SKM-1 (cell line): Measurements from ENCODE around the gene FRAT1.
A peak's percentile ranks its signal among the peaks of the same experiment; 100 is the strongest.
"Not testable (repeated sequence)": the region's sequence is repeated elsewhere in the genome, so short reads cannot be mapped to it uniquely, and the experiment has no call there.

Source experiments
- DNase-seq: peaks from one replicate; lab custom pipeline; 2025; ENCODE audit not compliant: unreplicated experiment; lab: John Stamatoyannopoulos, UW

The FRAT1 gene

GRCh38 chr10:97334370-97335175 is 15.5 kb downstream of the FRAT1 start, which contains the start of gene FRAT2:
FRAT2 (minus strand) TSS chr10:97334729; CDS start chr10:97334572, 157 bp downstream.
- DNase-seq = peak; percentile 64

GRCh38 chr10:97335188-97335619 is 16.1 kb downstream of the FRAT1 start:
- DNase-seq = no peak

GRCh38 chr10:97336006-97336405 is 16.9 kb downstream of the FRAT1 start:
- no peak for DNase-seq

DNA sequence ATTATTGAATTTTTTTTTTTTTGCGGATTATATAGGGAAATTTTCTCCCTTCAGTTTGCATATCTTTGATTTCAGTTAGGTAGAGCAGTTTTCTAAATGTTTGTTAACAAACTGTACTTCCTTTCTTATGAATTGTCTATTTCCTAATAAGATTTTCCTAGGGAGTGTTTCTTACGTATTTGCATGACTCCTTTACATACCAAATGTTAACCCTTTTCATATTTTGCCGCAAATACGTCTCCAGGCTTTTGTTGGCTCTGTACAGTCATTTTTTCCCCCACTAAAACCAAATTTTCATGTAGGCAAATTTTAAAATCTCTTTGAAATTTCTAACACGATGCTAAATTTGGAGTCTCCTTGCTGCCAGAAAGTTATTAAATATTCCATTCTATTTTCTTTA is 17.4 kb downstream of the FRAT1 start:
- DNase-seq = no peak

DNA sequence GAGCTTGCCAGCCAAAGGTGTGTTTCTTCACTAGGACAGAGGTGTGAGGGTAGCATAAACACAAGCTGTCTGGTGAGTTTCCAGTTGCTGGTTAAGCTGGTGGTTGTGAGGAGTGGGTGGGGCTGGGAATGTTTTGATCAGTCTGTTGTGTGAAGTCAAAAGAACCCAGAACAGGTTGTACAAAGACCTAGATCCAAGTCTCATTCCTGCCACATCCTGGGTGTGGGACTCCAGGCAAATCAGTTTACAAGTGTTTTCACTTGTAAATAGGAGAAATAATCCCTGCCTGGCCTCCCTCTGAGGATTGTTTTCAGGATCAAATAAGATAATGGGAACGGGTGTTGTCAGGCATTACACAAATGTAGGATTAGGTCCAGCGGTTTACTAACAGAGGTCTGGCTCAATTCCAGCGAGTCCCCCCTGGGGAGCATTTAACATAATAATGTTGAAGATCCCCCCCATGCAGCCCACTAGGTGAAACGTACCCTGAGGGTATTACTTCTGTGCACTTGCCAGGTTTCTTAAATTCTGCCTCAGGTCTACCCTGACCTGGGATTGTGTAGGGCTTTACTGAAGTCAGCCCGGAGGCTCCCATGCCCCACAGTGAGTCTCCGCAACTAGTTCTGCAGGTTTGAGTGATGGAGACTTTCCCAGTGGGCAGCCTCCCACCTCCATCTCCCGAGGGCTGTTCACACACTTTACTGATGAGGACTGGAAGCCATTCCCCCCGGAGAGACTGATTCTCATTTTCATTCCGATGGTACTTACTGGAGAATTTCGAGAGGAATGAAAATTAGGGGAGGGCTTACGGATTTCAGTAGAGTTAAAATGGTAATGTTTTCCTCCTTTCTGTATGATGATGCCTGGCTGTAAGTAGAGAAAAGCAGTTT is 18.1 kb downstream of the FRAT1 start:
- DNase-seq = no peak

DNA sequence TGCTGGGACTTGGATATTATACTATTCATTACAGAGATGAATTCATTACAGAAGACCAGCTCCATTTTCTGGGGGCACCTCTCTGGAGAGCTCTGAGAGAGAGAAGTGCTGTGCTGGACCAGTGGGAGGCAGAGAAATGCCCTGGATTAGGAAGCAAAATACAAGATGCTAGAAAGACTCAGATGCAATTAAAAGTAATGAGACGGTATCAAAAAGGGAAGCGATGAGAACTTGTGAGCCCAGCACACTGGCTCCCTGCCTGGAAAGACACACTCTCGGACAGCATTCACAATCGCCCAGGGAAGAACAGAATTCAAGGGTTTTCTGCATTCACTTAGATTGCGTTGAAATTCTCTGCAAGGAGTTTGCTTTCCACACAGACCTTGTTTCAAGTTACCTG is 19.0 kb downstream of the FRAT1 start:
- DNase-seq = no peak

DNA sequence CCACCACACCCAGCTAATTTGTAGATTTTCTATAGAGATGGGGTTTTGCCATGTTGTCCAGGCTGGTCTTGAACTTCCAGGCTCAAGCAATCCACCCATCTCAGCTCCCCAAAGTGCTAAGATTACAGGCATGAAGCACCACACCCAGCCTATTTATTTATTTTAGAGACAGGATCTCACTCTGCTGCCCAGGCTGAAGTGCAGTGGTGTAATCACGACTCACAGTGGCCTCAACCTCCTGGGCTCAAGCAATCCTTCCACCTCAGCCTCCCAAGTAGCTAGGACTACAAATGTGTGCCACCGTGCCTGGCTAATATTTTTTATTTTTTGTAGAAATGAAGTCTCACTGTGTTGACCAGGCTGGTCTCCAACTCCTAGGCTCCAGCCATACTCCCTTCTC is 22.3 kb downstream of the FRAT1 start:
- DNase-seq = no peak

- DNase-seq = not testable (repeated sequence)
Observed at GRCh38 chr10:97343664-97344063, 24.6 kb downstream of the FRAT1 start.

DNA sequence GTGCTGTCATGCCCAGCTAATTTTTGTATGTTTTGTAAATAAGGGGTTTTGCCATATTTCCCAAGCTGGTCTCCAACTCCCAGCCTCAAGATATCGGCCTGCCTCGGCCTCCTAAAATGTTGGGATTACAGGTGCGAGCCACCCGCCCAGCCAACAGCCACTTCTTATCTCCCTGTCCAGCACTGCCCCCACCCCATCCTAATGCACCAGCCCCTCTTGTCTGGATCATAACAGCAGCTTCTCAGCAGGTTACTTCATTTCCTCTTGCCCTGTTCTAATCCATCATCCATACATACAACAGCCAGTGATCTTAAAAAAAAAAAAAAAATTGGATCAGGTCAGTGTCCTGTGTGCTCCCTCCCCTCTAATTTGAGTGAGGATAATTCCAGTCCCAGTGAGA is 28.2 kb downstream of the FRAT1 start:
- no peak for DNase-seq

DNA sequence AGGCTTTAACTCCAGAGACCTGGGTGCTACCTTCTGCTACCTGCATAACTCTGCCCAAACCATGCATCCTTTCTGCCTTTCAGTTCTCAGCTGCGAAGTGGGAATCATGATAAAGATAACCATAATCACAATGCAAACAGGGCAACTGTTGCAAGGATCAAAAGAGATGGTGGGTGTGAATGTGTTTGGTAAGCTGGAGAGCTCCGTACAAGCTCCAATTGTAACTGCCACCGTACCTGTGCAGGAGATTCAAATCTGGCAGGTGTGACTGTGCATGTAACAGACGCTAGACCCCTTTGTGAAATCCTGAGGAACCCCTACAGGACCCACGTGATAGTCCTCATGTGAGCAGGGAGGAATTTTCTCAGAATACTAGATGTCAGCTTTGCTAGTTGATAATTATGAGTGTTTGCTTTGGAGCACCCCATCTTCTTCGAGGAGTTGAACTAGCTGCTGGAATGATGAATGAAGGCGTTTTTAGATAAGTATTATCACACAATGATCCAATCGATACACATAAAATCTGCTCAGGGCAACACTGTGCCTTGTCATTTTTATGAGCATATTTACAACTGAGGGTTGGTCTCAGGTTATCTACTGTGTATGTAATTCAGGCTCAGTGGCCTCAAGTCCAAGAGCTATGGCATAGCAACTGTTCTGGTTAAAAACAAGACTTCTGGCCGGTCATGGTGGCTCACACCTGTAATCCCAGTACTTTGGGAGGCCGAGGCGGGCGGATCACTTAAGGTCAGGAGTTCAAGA is 30.9 kb downstream of the FRAT1 start:
- DNase-seq = no peak

GRCh38 chr10:97353945-97354344 is 34.9 kb downstream of the FRAT1 start:
- peak; percentile 53 for DNase-seq

GRCh38 chr10:97355571-97355975 is 36.5 kb downstream of the FRAT1 start:
- DNase-seq = no peak

- DNase-seq = no peak
Observed at GRCh38 chr10:97356318-97356914, 37.3 kb downstream of the FRAT1 start.

GRCh38 chr10:97356918-97357317 is 37.8 kb downstream of the FRAT1 start:
- DNase-seq = no peak

DNA sequence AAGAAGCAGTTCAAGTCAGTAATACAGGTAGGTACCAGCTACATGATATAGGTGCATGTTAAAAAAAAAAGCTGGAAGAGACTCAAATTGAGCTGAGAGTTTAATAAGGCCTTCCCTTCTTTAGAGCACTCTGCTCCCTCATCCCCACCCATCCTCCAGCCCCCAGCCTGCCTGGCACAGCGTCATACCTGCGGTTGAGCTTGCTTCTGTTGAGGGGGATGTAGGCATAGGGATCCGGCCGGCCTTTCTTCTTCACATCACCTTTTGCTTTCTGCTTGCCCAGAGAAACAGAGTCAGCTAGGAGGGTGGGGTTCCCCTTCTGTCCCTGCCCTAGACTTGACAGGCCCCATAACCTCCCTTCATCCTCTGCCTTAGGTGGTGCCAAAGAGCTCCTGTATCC is 39.3 kb downstream of the FRAT1 start:
- no peak for DNase-seq

DNA sequence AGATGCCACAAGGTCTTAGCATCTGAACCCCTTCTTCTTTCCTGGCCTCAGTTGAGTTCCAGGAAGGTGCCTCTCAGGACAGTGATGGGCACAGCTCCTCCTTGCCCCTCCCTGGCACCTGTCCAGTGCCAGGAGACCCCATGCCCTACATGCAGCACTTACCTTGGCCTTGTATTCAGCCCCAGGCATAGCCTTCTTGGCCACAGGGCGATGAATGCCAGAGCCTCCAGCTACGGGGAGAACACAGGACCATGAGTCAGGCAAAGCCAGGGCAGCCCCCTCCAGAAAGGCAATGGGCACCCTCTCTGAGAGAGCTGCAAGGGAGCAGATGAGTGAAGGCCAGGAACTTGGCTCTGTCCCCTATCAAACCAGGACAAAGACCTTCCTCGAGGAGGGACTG is 39.7 kb downstream of the FRAT1 start:
- DNase-seq = no peak

DNA sequence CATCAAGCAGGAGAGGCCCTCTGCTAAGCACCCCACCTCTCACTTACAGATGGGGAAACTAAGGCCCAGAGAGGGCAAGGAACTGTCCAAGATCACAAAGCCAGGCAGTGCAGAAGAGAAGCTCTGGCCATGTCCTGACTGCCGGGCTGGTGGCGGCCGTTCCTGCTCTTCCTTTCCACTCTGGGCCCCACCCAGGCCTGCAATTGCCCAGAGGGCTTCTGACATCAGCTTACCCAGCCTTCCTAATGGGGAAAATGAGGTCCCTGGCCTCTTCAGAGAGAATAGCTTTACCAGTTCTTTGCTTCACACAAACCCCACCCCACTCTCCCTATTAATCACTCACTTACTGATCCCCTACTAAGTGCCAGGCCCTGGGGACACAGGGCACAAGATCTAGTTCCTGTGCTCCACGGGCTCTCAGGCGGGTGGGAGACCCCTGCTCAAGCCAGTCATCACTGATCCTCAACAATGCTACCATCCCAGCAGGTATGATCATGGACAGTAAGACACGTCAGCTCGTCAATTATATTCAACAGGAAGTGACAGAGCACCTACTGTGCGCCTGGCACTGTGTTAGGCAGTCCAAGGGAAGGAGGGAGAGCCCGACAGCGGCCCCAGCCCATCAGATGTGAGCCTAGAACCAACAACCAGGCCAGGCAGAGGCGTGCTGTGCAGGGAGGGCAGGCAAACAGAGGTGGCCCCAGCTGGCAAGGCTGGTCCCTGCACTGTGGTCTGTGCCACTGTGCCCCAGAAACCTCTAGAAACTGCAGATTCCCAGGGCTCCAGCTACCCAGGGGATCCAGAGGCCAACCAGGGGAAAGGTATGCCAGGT is 41.9 kb downstream of the FRAT1 start:
- DNase-seq = no peak

GRCh38 chr10:97361537-97361901 is 42.4 kb downstream of the FRAT1 start:
- no peak for DNase-seq

DNA sequence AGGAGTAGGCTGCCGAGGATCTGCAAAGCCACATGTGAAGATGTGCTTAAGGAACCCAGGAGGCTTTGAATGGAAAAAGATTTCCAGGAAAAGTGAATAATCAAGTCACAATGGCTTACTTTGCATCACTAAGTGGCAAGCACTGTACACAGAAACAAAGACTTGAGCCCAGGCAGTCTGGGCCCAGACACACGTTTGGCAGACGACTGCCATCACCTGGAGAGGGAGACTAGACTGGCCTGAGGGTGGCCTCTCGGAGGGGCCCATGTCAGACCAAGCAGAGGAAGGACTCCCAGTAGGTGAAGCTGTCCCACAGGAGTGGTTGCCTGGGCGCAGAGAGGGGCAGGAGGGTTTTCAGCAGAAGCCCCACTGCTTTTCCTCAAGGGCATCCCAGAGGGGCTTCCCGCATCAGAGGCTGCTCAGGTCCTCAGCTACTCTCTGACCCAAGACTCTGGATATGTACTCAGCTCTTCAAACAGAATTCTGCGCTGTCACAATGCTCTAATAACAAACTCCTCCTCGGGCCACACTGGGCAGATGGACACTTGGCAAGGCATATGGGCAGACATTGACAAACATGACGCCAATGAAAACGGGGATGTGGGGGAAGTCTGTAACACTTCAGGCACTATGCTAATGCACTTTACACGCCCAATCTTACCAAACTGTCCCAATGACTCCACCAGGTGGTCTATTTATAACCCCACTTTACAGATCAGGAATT is 43.4 kb downstream of the FRAT1 start:
- no peak for DNase-seq
